ENCODE results near the gene CAB39.

DNA sequence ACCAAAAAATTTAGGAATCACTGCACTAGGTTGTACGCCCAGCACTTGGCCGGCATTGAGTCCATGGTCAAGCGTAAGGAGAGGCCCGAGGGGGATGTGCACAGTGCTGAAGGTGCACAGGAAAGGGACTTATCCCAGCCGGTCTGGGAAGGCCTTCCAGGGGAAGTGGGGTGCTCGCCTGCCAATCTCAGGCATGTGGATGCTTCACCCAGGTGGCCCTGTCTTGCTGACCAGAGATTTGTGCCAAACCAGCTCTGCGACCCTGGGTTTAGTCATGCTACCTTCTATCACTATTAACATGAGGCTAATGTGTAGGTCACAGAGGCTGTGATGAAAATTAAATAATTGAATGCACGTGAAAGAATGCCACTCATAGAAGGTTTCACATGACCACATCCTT is 150.4 kb downstream of the CAB39 start:
- TF ChIP-seq CTBP1 (IDR thresholded peaks at IDR 0.05; ENCODE audit: borderline replicate concordance) (no peak), FOXA1 (IDR thresholded peaks at IDR 0.05) (no peak), SP1 (IDR thresholded peaks at IDR 0.05) (no peak), FOXK2 (IDR thresholded peaks at IDR 0.05) (no peak), LEF1 (IDR thresholded peaks at IDR 0.05; ENCODE audit: borderline replicate concordance) (no peak), ELF4 (IDR thresholded peaks at IDR 0.05) (no peak), TARDBP (IDR thresholded peaks at IDR 0.05) (no peak), HDGF (IDR thresholded peaks at IDR 0.05; ENCODE audit: borderline replicate concordance) (no peak), SUZ12 (IDR thresholded peaks at IDR 0.05) (no peak), BHLHE40 (IDR thresholded peaks at IDR 0.05; ENCODE audit: borderline replicate concordance) (no peak), FOXM1 (IDR thresholded peaks at IDR 0.05; ENCODE audit: borderline replicate concordance) (no peak), ZNF384 (IDR thresholded peaks at IDR 0.05) (no peak)
- TF ChIP-seq, protein P1, sequence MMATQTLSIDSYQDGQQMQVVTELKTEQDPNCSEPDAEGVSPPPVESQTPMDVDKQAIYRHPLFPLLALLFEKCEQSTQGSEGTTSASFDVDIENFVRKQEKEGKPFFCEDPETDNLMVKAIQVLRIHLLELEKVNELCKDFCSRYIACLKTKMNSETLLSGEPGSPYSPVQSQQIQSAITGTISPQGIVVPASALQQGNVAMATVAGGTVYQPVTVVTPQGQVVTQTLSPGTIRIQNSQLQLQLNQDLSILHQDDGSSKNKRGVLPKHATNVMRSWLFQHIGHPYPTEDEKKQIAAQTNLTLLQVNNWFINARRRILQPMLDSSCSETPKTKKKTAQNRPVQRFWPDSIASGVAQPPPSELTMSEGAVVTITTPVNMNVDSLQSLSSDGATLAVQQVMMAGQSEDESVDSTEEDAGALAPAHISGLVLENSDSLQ (IDR thresholded peaks at IDR 0.05) = no peak
